Measurements from ENCODE around the gene FTCDNL1.

Gene FTCDNL1

GRCh38 chr2:199850718-199851500 lies at the start of gene FTCDNL1:
FTCDNL1 (minus strand) TSS chr2:199851192; CDS start chr2:199848962, 2,230 bp downstream.
- peak; percentile 75 for DNase-seq

GRCh38 chr2:199896617-199897016 lies 45.6 kb upstream of the FTCDNL1 start:
- no peak for DNase-seq

- no peak for DNase-seq
These were observed 44.4 kb upstream of the FTCDNL1 start for GRCh38 chr2:199895406-199895805.

- DNase-seq, result no peak
These were observed 32.7 kb upstream of the FTCDNL1 start for GRCh38 chr2:199883474-199884212.

GRCh38 chr2:199882667-199883066 lies 31.7 kb upstream of the FTCDNL1 start:
- no peak for DNase-seq

- no peak for DNase-seq
These were observed 24.4 kb upstream of the FTCDNL1 start for GRCh38 chr2:199875400-199875799.

- DNase-seq, result no peak
These were observed 23.2 kb upstream of the FTCDNL1 start for GRCh38 chr2:199874209-199874608.

GRCh38 chr2:199870581-199870980 lies 19.6 kb upstream of the FTCDNL1 start:
- DNase-seq, result no peak

GRCh38 chr2:199869653-199870052 lies 18.7 kb upstream of the FTCDNL1 start:
- no peak for DNase-seq

GRCh38 chr2:199869227-199869541 lies 18.2 kb upstream of the FTCDNL1 start:
- DNase-seq, result no peak

- DNase-seq, result no peak
These were observed 17.6 kb upstream of the FTCDNL1 start for GRCh38 chr2:199868431-199869226.

- DNase-seq, result no peak
These were observed 14.9 kb upstream of the FTCDNL1 start for GRCh38 chr2:199865905-199866304.

GRCh38 chr2:199862788-199863187 lies 11.8 kb upstream of the FTCDNL1 start:
- DNase-seq, result no peak

- DNase-seq, result no peak
These were observed 10.3 kb upstream of the FTCDNL1 start for GRCh38 chr2:199861132-199861774.

GRCh38 chr2:199855812-199856211 lies 4.8 kb upstream of the FTCDNL1 start:
- no peak for DNase-seq

- DNase-seq, result no peak
These were observed 891 bp upstream of the FTCDNL1 start for GRCh38 chr2:199851883-199852282.

GRCh38 chr2:199851501-199851810 lies 464 bp upstream of the FTCDNL1 start:
- no peak for DNase-seq

GRCh38 chr2:199850218-199850717 lies 724 bp downstream of the FTCDNL1 start:
- DNase-seq, result no peak

GRCh38 chr2:199848389-199849130 lies 2.4 kb downstream of the FTCDNL1 start:
- DNase-seq, result no peak

GRCh38 chr2:199847181-199847864 lies 3.7 kb downstream of the FTCDNL1 start:
- no peak for DNase-seq

GRCh38 chr2:199842631-199843395 lies 8.2 kb downstream of the FTCDNL1 start:
- DNase-seq, result no peak

Measured in stimulated activated CD8-positive, alpha-beta memory T cell treated with anti-CD3 and anti-CD28 coated beads, Interleukin-4, amount 100 ng/mL, for 48 hours (primary cell).